ENCODE results near the gene CMIP.

Gene CMIP

DNA sequence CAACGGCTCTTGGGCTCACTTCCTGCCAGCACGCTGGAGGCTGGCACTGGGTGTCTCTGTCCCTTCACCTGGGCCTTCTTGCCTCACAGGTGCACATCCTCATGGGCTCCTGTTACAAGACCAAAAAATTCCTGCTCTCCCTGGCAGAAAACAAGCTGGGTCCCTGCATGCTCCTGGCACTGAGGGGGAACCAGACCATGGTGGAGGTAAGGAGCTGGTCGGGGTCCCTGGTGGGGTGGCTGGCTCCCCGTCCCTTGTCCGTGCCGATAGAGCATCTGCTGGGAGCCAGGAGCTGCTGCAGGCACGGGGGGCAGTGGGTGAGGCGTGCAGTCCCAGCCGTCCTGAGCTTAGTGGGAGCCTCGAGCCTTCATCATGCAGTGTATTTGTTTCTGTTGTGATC is 255.0 kb downstream of the CMIP start:
- H3K4me3 ChIP-seq (ENCODE audit: low read length, poor library complexity, severe bottlenecking), result no peak overlapping the region
- no peak overlapping the region for H2AFZ ChIP-seq (ENCODE audit: low read length)
- H3K36me3 ChIP-seq (ENCODE audit: insufficient read depth, low read length), result peaks cover 18% of the 10 kb centered on the region; the same call in 1 of the 2 replicates
- H3K9me2 ChIP-seq (replicated peaks; ENCODE audit: low read depth, low read length), result no peaks in the 10 kb centered on the region
- TF ChIP-seq EZH2phosphoT487 (IDR thresholded peaks at IDR 0.05; ENCODE audit: borderline replicate concordance) (no peak), CTCF (conservative IDR thresholded peaks at IDR 0.05; ENCODE audit: low read length) (no peak)
- H3K9ac ChIP-seq (ENCODE audit: low read depth, low read length, poor library complexity, severe bottlenecking), result no peak overlapping the region
- H3K4me1 ChIP-seq (ENCODE audit: insufficient read depth, low read length, poor library complexity, severe bottlenecking), result no peaks in the 10 kb centered on the region
- H3F3A ChIP-seq (ENCODE audit: low read depth), result no peaks in the 10 kb centered on the region
- no peaks in the 10 kb centered on the region for H4K20me1 ChIP-seq (ENCODE audit: insufficient read depth, low read length, poor library complexity, severe bottlenecking)
- no peak overlapping the region for H3K4me2 ChIP-seq (ENCODE audit: low read depth, low read length, poor library complexity, severe bottlenecking)
- no peaks in the 10 kb centered on the region for H3K9me3 ChIP-seq (ENCODE audit: insufficient read depth, low read depth, low read length)
- no peaks in the 10 kb centered on the region for H3K79me2 ChIP-seq (ENCODE audit: insufficient read depth, low read length)
- no peaks in the 10 kb centered on the region for H3K27me3 ChIP-seq (ENCODE audit: insufficient read depth, low read length, poor library complexity, severe bottlenecking)

- Histone ChIP-seq H3K4me1 (ENCODE audit: insufficient read depth, low read length, poor library complexity, severe bottlenecking) (no peaks in the 10 kb centered on the region), H3K79me2 (ENCODE audit: insufficient read depth, low read length) (no peaks in the 10 kb centered on the region), H3K9me2 (replicated peaks; ENCODE audit: low read depth, low read length) (no peaks in the 10 kb centered on the region)
Observed at GRCh38 chr16:81700071-81700779, 255.6 kb downstream of the CMIP start.

GRCh38 chr16:81700780-81701165 is 256.2 kb downstream of the CMIP start:
- H4K20me1 ChIP-seq (ENCODE audit: insufficient read depth, low read length, poor library complexity, severe bottlenecking), result no peaks in the 10 kb centered on the region
- H3K9me3 ChIP-seq (ENCODE audit: insufficient read depth, low read depth, low read length), result no peaks in the 10 kb centered on the region
- H3K9me2 ChIP-seq (replicated peaks; ENCODE audit: low read depth, low read length), result no peaks in the 10 kb centered on the region
- H3K79me2 ChIP-seq (ENCODE audit: insufficient read depth, low read length), result no peaks in the 10 kb centered on the region
- H3K4me2 ChIP-seq (ENCODE audit: low read depth, low read length, poor library complexity, severe bottlenecking), result no peak overlapping the region
- no peak overlapping the region for H3K9ac ChIP-seq (ENCODE audit: low read depth, low read length, poor library complexity, severe bottlenecking)
- H3K27me3 ChIP-seq (ENCODE audit: insufficient read depth, low read length, poor library complexity, severe bottlenecking), result no peaks in the 10 kb centered on the region
- no peaks in the 10 kb centered on the region for H3F3A ChIP-seq (ENCODE audit: low read depth)
- no peak overlapping the region for H3K4me3 ChIP-seq (ENCODE audit: low read length, poor library complexity, severe bottlenecking)
- H3K4me1 ChIP-seq (ENCODE audit: insufficient read depth, low read length, poor library complexity, severe bottlenecking), result no peaks in the 10 kb centered on the region
- H2AFZ ChIP-seq (ENCODE audit: low read length), result no peak overlapping the region
- peaks cover 19% of the 10 kb centered on the region; the same call in 1 of the 2 replicates for H3K36me3 ChIP-seq (ENCODE audit: insufficient read depth, low read length)
- no peak for TF ChIP-seq EZH2phosphoT487 (IDR thresholded peaks at IDR 0.05; ENCODE audit: borderline replicate concordance)
- TF ChIP-seq CTCF (conservative IDR thresholded peaks at IDR 0.05; ENCODE audit: low read length), result no peak

More at GRCh38 chr16:81700071-81700779, 255.6 kb downstream of the CMIP start:
- TF ChIP-seq EZH2phosphoT487 (IDR thresholded peaks at IDR 0.05; ENCODE audit: borderline replicate concordance) (no peak), CTCF (conservative IDR thresholded peaks at IDR 0.05; ENCODE audit: low read length) (no peak)
- Histone ChIP-seq H3K4me2 (ENCODE audit: low read depth, low read length, poor library complexity, severe bottlenecking) (no peak overlapping the region), H3K4me3 (ENCODE audit: low read length, poor library complexity, severe bottlenecking) (no peak overlapping the region), H3K9me3 (ENCODE audit: insufficient read depth, low read depth, low read length) (no peaks in the 10 kb centered on the region), H3K9ac (ENCODE audit: low read depth, low read length, poor library complexity, severe bottlenecking) (no peak overlapping the region), H3K27me3 (ENCODE audit: insufficient read depth, low read length, poor library complexity, severe bottlenecking) (no peaks in the 10 kb centered on the region), H3K36me3 (ENCODE audit: insufficient read depth, low read length) (peaks cover 19% of the 10 kb centered on the region; the same call in 1 of the 2 replicates), H2AFZ (ENCODE audit: low read length) (no peak overlapping the region), H4K20me1 (ENCODE audit: insufficient read depth, low read length, poor library complexity, severe bottlenecking) (no peaks in the 10 kb centered on the region), H3F3A (ENCODE audit: low read depth) (no peaks in the 10 kb centered on the region)

Data from Loucy (cell line).